ENCODE results near the gene THY1.

DNA sequence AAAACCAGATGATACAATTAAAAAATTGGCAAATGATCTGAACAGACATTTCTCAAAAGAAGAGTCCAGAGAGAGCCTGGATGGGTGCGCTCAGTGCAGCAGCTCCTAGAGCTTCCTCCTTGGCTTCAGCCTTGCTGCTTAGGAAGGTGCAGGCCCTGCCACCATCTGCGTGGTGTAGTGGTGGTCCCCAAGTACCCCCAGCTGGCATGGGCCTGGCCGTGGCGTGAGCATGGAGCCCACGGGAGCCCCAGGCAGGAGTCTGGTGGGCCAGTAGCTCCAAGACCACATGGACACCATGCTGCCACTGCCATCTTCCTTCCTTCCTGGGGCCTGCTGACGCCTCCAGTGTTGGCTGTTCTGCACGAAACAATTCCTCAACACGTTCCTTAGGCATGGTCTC, 20.5 kb downstream of the THY1 start:
- no peak for TF ChIP-seq EZH2 (optimal IDR thresholded peaks at IDR 0.05; ENCODE audit: low read depth, low read length)
- TF ChIP-seq, protein P1, sequence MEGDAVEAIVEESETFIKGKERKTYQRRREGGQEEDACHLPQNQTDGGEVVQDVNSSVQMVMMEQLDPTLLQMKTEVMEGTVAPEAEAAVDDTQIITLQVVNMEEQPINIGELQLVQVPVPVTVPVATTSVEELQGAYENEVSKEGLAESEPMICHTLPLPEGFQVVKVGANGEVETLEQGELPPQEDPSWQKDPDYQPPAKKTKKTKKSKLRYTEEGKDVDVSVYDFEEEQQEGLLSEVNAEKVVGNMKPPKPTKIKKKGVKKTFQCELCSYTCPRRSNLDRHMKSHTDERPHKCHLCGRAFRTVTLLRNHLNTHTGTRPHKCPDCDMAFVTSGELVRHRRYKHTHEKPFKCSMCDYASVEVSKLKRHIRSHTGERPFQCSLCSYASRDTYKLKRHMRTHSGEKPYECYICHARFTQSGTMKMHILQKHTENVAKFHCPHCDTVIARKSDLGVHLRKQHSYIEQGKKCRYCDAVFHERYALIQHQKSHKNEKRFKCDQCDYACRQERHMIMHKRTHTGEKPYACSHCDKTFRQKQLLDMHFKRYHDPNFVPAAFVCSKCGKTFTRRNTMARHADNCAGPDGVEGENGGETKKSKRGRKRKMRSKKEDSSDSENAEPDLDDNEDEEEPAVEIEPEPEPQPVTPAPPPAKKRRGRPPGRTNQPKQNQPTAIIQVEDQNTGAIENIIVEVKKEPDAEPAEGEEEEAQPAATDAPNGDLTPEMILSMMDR (IDR thresholded peaks at IDR 0.05; ENCODE audit: low read length): no peak

Data from MM.1S (cell line).